Mammary epithelial cell (primary cell): ENCODE measurements around the gene PKHD1.

ENCODE experiments used
- CTCF ChIP-seq, 2 donors: IDR thresholded peaks in 1 of 2; conservative IDR thresholded peaks in 1 of 2; 2 replicates each; pipeline ENCODE4 v1.5.1; 2011 to 2012; ENCODE audit warnings: inconsistent platforms in 2 of 2, low read length in 2 of 2, mild to moderate bottlenecking in 2 of 2, control low read depth in 1 of 2, low read depth in 1 of 2; ENCODE audit not compliant: insufficient read depth in 1 of 2; ENCODE audit errors: extremely low read depth in 1 of 2
- EZH2 ChIP-seq: IDR thresholded peaks from 2 replicates; pipeline ENCODE4 v1.6.1; 2012; ENCODE audit warnings: low read length, inconsistent platforms, borderline replicate concordance

- TF ChIP-seq EZH2 (no peak), CTCF (conservative IDR thresholded peaks at IDR 0.05 in 1 of 2, IDR thresholded peaks at IDR 0.05 in 1 of 2; ENCODE audit: extremely low read depth in 1 of 2, insufficient read depth in 1 of 2, low read depth in 1 of 2, low read length in 2 of 2) (no peak)
Observed at GRCh38 chr6:51718533-51718932, 368.9 kb downstream of the PKHD1 start.
